A673 (cell line): ENCODE measurements around the gene PARD6A. TPM values are rescaled to one million over a fixed set of nuclear protein-coding genes. Genes with fewer than 3 reads are reported as not detected.

Experiments
- BruUV-seq: library from RNA; stranded (reverse); fragments of 400-500 nt; replicated peaks from 2 replicates; lab custom pipeline; 2021; lab: Mats Ljungman, UMichigan
- CTCF ChIA-PET: fragments of 300-600 bp; sonication (Branson Sonifier 250); formaldehyde crosslinking; loops from one replicate; lab custom pipeline; 2022; ENCODE audit warnings: antibody characterized with exemption; lab: Charles Lee
- POLR2A ChIA-PET: fragments of 300-600 bp; sonication (Branson Sonifier 250); formaldehyde crosslinking; loops from one replicate; lab custom pipeline; 2022; ENCODE audit warnings: antibody characterized with exemption; ENCODE audit not compliant: low non-redundant PET; lab: Charles Lee
- DNase-seq: peaks from one replicate; pipeline ENCODE4 v3.0.0-alpha.2; 2015; ENCODE audit warnings: low spot score
- H3K27ac ChIP-seq: fragments of 200-600 bp; sonication (generic); 2 replicates; pipeline ENCODE4 v1.5.1; 2016; ENCODE audit warnings: mixed run types, low read depth, mild to moderate bottlenecking, mixed read lengths, antibody characterized with exemption, low read length; ENCODE audit not compliant: poor library complexity, severe bottlenecking
- H3K27me3 ChIP-seq: fragments of 200-600 bp; sonication (generic); replicated peaks from 2 replicates; pipeline ENCODE4 v1.6.1; 2017; ENCODE audit warnings: mixed run types, low read depth, mild to moderate bottlenecking, mixed read lengths, antibody characterized with exemption, low read length; ENCODE audit not compliant: insufficient read depth, poor library complexity
- H3K36me3 ChIP-seq: fragments of 200-600 bp; sonication (generic); 2 replicates; pipeline ENCODE4 v1.6.1; 2016; ENCODE audit warnings: mixed run types, mild to moderate bottlenecking, mixed read lengths, antibody characterized with exemption, low read length; ENCODE audit not compliant: insufficient read depth, poor library complexity, severe bottlenecking
- H3K4me1 ChIP-seq: fragments of 200-600 bp; sonication (generic); 2 replicates; pipeline ENCODE4 v1.6.1; 2017; ENCODE audit warnings: mixed run types, mild to moderate bottlenecking, mixed read lengths, antibody characterized with exemption, low read length; ENCODE audit not compliant: insufficient read depth, poor library complexity, severe bottlenecking
- H3K4me3 ChIP-seq: fragments of 200-600 bp; sonication (generic); 2 replicates; pipeline ENCODE4 v1.5.1; 2016; ENCODE audit warnings: low read depth, mixed run types, mild to moderate bottlenecking, mixed read lengths, low read length; ENCODE audit not compliant: poor library complexity, severe bottlenecking
- H3K9me3 ChIP-seq: fragments of 200-600 bp; sonication (generic); 2 replicates; pipeline ENCODE4 v1.6.1; 2016; ENCODE audit warnings: mixed run types, low read depth, mild to moderate bottlenecking, mixed read lengths, antibody characterized with exemption, low read length; ENCODE audit not compliant: poor library complexity, severe bottlenecking
- EZH2 ChIP-seq: fragments of 200-600 bp; sonication (generic); IDR thresholded peaks from 2 replicates; pipeline ENCODE4 v1.6.1; 2017; ENCODE audit warnings: borderline replicate concordance, low read depth, mild to moderate bottlenecking, mixed read lengths, antibody characterized with exemption, low read length; ENCODE audit not compliant: poor library complexity, severe bottlenecking
- intact Hi-C: fragments of 100-400 bp; cut with micrococcal nuclease; formaldehyde crosslinking; loops from one replicate; pipeline ENCODE4 v1.10.0; 2022; ENCODE audit not compliant: unreplicated experiment
- total RNA-seq: library from RNA; stranded (reverse); gene quantifications from 2 replicates; pipeline ENCODE4 v1.2.3, GENCODE V29; 2021
- TF ChIP-seq, protein P1 (sequence below): fragments of 300-800, 200-600 bp; sonication (generic); conservative IDR thresholded peaks from 2 replicates; pipeline ENCODE4 v1.5.1; 2017; ENCODE audit warnings: low read depth, mild to moderate bottlenecking, antibody characterized with exemption, low read length, moderate library complexity, mixed read lengths

PARD6A gene
- total RNA-seq, 1 experiment from 2014 or later = 8.6 TPM

DNA sequence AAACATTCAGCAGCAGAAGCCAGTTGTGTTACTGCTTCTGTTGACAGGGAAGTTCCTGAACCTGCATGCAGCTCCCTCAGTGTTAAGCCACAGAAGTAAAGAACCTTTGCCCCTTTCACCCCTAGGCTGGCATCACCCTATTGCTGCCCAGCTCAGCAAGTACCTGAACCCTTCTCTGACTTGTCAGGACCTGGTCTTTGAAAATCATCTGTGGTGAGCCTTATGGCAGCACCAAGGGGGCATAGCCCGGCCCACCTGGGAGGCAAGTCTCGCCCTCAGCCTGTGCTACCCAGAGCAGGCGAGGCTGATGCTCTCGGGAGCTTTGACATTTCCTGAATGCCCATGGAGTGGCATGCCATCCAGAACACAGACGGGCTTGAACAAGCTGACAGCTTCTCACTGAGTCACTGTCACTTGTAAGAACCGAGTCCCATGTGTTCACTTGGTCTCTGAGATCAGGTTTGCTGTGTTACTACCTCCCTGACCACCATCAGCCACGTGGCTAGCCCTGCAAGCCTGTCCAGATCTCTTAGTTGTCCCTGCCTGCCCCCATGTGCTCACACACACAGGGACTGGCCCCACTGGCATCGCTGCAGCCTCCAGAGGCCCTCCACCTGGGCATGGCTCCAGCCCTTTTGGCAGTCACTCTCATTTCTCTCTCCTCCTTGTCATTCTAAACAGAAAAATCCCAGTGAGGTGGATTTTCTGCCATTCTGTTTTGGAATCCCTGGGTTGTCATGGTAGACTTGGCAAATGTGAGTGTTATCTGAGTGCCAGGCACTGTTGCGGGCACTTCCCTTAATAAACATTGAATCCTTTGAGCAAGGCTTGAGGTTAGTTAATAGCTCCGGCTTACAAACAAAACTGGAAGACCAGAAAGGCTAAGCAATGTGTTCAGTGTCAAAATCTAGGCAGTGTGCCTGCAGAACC is 18.7 kb upstream of the PARD6A start:
- TF ChIP-seq, protein P1, sequence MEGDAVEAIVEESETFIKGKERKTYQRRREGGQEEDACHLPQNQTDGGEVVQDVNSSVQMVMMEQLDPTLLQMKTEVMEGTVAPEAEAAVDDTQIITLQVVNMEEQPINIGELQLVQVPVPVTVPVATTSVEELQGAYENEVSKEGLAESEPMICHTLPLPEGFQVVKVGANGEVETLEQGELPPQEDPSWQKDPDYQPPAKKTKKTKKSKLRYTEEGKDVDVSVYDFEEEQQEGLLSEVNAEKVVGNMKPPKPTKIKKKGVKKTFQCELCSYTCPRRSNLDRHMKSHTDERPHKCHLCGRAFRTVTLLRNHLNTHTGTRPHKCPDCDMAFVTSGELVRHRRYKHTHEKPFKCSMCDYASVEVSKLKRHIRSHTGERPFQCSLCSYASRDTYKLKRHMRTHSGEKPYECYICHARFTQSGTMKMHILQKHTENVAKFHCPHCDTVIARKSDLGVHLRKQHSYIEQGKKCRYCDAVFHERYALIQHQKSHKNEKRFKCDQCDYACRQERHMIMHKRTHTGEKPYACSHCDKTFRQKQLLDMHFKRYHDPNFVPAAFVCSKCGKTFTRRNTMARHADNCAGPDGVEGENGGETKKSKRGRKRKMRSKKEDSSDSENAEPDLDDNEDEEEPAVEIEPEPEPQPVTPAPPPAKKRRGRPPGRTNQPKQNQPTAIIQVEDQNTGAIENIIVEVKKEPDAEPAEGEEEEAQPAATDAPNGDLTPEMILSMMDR = no peak
- TF ChIP-seq EZH2 = no peak
- Histone ChIP-seq H3K9me3 (no peaks in the 10 kb centered on the region), H3K36me3 (peaks cover 19% of the 10 kb centered on the region), H3K27me3 (peaks cover 5% of the 10 kb centered on the region), H3K4me3 (no peak overlapping the region), H3K4me1 (no peaks in the 10 kb centered on the region), H3K27ac (no peak overlapping the region)
- no peak for DNase-seq
- intact Hi-C loops = no loop called here
- BruUV-seq = no TSS peak
- POLR2A ChIA-PET = no interaction called here
- CTCF ChIA-PET = interaction anchor here (0.6 kb wide), 1 partner anchor 1197 kb away, joined by 8 read pairs; no protein-coding TSS in a partner anchor

DNA sequence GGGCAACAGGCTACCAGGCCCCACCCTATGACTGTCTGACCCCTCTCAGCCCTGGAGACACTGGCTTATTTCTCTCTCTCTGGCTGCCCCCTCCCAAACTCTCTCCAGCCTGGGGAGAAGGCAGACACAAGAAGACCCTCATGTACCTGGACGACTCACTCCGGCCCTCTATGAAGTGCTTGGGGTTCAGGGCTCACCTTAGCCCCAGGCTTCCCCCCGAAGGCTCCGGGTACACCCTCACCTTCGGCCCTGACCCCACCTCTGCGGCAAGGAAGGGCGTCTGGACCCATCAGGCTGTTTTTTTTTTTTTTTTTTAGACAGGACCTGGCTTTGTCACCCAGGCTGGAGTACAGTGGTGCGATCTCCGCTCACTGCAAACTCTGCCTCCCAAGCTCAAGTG is 16.7 kb upstream of the PARD6A start:
- Histone ChIP-seq H3K36me3 (no peaks in the 10 kb centered on the region), H3K27ac (no peak overlapping the region), H3K9me3 (no peaks in the 10 kb centered on the region), H3K4me1 (no peaks in the 10 kb centered on the region), H3K4me3 (no peak overlapping the region), H3K27me3 (peaks cover 24% of the 10 kb centered on the region)
- no TSS peak for BruUV-seq
- ChIA-PET POLR2A (no interaction called here), CTCF (interaction anchor here (1.3 to 2.7 kb wide), 3 partner anchors 10 to 123 kb away, joined by 4 to 17 read pairs (median 12); no protein-coding TSS in a partner anchor)
- TF ChIP-seq, protein P1 = no peak
- TF ChIP-seq EZH2 = no peak
- DNase-seq = no peak
- intact Hi-C loops = loop anchor here (1.0 kb wide), 1 partner anchor 97 kb away; no protein-coding TSS in a partner anchor

DNA sequence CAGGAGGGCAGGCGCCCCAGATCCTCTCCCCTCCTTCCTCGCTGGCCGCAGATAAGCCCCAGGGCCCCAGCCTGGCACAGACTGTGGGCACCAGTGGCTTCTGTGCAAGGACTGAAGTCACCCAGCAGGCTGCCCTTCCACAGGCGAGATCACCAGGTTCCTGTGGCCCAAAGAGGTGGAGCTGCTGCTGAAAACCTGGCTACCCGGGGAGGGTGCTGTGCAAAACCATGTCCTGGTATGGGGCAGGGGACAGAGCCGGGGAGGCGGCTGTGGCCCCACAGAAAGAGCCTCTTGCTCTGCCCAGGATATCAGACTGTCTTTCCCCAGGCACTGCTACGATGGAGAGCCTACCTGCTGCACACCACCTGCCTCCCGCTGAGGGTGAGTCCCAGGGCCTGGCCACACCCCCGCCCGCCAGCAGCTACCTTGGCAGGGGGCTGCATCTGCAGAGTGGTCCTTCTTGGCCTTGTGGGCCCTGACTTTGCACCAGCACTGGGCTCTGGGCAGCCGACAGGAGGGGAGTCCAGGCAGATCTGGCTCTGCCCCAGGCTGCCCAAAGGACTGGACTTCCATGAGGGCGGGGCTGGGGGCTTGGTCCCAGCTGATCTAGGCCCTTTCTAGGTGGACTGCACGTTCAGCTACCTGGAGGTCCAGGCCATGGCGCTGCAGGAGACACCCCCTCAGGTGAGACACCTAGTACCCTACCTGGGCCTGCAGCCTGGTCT is 15.2 kb upstream of the PARD6A start:
- intact Hi-C loops = no loop called here
- H3K27me3 ChIP-seq = peaks cover 40% of the 10 kb centered on the region
- H3K27ac ChIP-seq = no peak overlapping the region
- no TSS peak for BruUV-seq
- ChIA-PET POLR2A (interaction anchor here (0.7 kb wide), 1 partner anchor 84 kb away, joined by 4 read pairs; no protein-coding TSS in a partner anchor), CTCF (interaction anchor here (2.5 to 2.7 kb wide), 2 partner anchors 98 to 124 kb away, joined by 12 to 17 read pairs; no protein-coding TSS in a partner anchor)
- H3K36me3 ChIP-seq = no peaks in the 10 kb centered on the region
- TF ChIP-seq, protein P1 = no peak
- no peak for TF ChIP-seq EZH2
- no peaks in the 10 kb centered on the region for H3K9me3 ChIP-seq
- H3K4me1 ChIP-seq = no peaks in the 10 kb centered on the region
- peak overlapping the region; percentile 45 for H3K4me3 ChIP-seq
- DNase-seq = no peak
